Activated CD8-positive, alpha-beta memory T cell treated with anti-CD3 and anti-CD28 coated beads for 48 hours (primary cell): ENCODE results near the gene EPHB1.
"Not testable (repeated sequence)": the region's sequence is repeated elsewhere in the genome, so short reads cannot be mapped to it uniquely, and the experiment has no call there.

Experiments used
- DNase-seq, 3 experiments: peaks; one replicate each; pipeline ENCODE4 v3.0.0-alpha.2; 2020; ENCODE audit warnings: low read depth in 2 of 3, low spot score in 2 of 3

The EPHB1 gene

DNA sequence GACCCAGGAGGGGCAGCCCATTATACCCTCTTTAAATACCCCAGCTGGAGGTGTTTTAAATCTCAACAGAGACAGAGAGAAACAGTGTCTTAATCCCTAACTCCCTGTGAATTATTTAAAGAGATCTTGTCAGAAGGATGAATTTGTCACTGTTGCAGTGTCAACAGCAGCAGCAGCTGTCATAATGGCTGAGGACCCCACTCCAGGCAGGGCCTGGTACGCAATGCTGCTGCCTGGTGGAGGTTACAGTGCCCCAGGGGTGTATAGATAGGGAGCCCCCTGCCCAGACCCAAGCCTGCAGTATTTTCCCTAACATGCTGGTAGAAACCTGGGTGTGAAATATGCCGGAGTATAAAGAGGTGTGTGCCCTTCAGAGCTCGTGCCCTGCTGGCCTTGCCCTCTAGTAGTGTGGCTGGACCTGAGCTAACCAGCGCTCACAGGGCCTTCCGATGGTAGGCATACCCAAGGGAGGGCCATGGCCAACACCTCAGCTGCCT is 143.0 kb downstream of the EPHB1 start:
- no peak for DNase-seq

GRCh38 chr3:134939978-134940377 is 144.9 kb downstream of the EPHB1 start:
- DNase-seq, result no peak

DNA sequence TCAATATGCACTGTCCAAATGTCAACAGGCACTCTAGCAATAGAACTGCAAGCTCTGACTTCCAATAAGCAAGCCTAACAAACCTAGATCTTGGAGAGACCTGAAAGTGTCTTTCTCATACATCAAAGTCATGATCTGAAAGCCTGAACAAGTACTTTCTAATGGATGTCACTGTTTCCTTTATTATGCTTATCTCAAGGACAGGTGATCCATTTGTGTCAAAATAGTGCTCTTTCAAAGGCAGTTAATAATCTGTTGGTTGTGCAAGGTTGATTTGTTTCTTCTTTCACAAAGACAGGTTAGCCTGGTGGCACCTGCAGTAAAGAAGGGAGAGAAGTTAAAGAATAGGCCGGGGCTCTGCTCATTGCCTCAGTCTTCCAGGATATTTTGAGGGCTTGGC is 146.8 kb downstream of the EPHB1 start:
- DNase-seq, result no peak

GRCh38 chr3:134944429-134944828 is 149.4 kb downstream of the EPHB1 start:
- DNase-seq, result no peak

GRCh38 chr3:134949150-134949549 is 154.1 kb downstream of the EPHB1 start:
- no peak for DNase-seq

GRCh38 chr3:134952371-134952770 is 157.3 kb downstream of the EPHB1 start:
- DNase-seq, result no peak

DNA sequence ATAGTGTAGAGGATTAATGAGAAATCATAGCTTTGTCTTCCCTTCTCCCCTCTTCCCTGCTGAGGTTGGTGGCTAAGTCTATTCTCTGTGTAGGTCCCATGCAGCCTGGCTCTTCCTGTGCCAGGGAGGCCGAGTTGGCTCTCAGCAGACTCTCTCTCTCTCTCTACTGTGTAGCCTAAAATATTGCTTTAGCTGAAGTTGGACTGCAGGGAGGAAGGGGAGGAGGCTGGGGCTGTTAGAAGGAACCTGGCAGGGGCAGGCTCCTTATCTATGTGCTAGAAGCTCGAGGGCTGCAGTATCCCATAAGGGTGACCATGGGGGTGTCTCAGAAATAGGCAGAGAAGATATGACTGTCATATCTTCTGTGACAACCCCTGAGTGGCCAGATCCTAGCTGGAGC is 160.8 kb downstream of the EPHB1 start:
- DNase-seq, result no peak

DNA sequence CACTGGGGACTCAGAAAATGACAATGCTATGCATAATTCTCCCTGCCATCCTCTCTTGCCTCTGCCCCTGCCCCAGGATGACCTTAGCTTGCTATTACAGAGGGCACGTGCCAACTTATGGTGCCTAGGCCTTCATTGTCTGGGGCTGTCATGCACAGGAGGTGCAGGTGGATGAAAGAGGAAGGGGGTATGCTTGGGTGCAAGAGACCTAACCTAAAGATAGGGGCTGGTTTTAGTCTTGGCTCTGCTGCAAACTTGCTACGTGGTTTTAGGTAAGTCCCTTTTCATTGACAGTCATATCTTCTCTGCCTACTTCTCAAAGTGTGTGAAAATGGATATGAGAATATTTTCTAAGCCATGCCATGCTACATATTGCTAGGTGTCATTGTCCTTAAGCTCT is 161.3 kb downstream of the EPHB1 start:
- no peak for DNase-seq

GRCh38 chr3:134956844-134957243 is 161.8 kb downstream of the EPHB1 start:
- no peak for DNase-seq

DNA sequence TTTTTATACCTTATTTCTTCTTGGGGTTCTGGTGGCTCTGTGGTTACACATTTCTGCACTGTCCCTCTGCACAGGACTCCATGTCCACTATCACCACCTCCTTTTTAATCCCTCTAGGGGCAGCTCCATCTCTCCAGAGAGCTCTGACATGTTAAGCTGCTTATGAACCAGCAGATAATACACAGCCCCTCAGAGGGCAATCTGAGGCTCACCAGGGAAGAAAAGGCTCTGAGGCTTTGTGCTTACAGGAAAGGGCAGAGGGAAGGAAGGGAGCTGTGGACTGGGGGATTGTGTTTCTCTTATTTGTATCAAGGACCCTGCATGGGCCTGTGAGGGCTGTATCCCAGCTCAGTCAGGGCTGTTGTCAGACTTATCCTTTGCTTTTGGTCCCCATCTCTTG is 164.5 kb downstream of the EPHB1 start:
- no peak for DNase-seq

- no peak for DNase-seq
These were observed 169.2 kb downstream of the EPHB1 start for GRCh38 chr3:134964226-134964625.

GRCh38 chr3:134965865-134966481 is 170.9 kb downstream of the EPHB1 start:
- DNase-seq, result no peak

DNA sequence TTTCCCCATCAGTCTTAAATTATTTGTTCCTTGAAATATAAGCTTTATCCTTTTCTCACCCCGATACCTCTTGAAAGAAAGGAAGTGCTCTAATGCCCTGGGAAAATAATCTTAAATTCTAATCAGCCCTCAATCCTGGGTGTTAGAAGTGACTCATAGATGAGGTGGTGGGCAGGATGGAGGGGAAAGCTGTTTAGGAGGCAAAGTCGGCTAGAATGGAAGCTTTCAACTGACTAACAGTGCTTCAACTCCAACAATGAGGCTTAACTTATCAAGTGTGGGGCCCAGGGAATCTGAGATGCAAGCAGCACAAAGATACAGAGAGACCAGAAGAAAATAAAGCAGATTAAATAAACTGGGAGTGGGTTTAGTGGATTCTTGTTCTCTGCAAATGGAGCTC is 175.8 kb downstream of the EPHB1 start:
- DNase-seq, result no peak

DNA sequence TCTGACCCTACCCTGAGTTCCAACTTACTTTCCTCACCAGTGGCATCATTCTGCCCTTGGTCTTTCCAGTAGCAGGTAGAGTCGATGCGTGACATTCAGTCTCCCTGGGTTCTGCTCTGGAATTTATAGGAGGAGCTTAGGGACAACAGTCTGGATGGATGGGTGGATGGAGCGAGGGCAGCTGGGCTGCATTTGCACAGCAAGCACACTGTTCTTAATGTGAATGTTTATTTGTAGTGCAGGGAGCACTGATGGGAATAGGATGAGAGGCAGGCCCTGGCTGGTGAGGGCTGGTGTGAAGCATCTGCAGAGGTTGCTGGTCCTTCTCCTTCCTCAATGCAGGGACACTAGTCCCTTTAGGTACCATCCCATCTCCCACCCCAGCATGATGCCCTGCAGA is 176.2 kb downstream of the EPHB1 start:
- no peak for DNase-seq

DNA sequence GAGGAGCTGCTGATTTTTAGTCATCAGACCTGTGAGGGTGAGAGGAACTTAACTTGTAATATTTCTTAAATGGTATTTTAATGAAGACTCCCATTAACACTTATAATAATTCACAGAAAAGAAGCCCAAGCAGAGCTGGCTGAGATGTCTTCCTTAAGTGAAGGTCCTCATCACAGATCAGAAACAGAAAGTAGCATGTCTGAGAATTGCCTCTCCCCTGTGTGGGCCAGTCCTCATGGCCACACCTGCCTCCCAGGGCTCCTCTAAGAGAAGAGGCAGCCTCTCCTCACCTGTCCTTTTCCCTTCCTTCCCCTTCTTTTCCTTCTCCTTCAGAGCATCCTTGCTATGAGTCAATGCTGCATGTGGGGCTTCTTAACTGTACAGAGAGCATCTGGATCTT is 176.8 kb downstream of the EPHB1 start:
- DNase-seq, result not testable (repeated sequence)

DNA sequence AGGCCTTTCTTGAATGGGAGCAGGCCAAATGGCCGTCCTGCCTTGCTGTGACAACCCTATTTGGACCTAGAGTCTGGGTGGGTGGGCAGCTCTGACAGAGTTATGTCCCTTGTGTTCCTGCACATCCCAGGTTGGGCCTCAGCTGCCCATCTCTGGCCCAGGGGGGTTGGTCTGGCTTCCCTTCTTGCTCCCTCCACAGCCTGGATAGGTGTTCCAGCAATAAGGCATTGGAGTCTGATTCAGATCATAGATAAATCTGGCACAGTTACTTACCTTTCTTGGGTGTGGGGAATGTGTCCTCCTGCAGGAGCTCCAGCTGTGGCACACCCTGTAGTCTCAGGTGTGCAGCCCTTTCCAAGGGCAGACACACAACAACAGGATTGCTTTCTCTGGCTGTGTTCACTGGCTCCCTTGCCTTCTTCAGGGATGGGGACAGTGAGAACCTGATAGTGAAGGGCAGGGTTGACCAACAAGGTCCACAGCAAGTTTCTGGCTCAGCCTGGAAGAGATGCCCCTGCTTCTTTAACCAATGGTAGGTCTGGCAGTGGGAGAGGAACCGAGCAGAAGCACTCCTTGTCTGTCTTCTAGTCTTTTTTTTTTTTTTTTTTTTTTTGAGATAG is 177.9 kb downstream of the EPHB1 start:
- DNase-seq, result no peak

DNA sequence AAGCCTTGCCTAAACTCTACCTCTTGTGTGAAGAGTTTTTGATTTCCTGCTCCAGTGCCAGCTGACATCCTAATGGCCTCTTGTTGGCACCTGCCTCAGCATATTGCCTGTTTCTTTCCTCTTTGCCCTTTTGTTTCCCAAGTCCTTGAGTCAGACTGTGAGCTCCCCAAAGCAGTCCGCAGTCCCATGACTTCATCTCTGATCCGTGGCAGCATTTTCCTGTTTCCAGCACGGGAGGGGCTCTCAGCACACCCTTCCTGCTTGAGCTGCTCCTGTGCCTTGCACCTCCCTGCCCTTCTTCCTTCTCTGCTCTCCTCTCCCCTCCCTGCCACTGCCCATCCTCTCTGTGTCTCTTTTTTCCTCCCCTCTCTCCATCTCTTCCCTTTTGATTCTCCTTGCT is 179.6 kb downstream of the EPHB1 start:
- no peak for DNase-seq

- no peak for DNase-seq
These were observed 181.9 kb downstream of the EPHB1 start for GRCh38 chr3:134976948-134977347.

DNA sequence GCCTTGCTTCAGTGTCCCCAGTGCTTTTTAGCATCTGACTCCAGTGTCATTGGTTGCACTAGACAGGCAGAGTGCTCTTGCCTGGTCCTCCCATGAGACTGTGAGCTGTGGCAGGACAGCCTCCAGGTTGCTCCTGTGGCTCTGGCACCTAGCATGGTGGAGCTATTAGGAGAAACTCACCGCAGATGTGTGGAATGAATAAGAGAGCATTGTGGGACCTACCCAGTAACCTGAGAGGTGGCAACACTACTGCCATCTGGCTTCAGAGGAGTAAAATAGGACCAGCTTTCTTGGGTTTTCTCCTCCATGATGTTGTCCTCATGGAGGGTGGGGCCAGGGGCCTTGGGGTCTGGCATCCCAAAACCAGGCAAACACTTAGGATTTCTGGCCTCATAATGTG is 183.6 kb downstream of the EPHB1 start:
- no peak for DNase-seq

- no peak for DNase-seq
These were observed 191.0 kb downstream of the EPHB1 start for GRCh38 chr3:134985864-134986715.

- no peak for DNase-seq
These were observed 193.6 kb downstream of the EPHB1 start for GRCh38 chr3:134988666-134989065.

GRCh38 chr3:134991003-134991402 is 195.9 kb downstream of the EPHB1 start:
- no peak for DNase-seq
